ENCODE results near the gene PABPC1L.
"Not testable (repeated sequence)": the region's sequence is repeated elsewhere in the genome, so short reads cannot be mapped to it uniquely, and the experiment has no call there.

- TF ChIP-seq, protein P1, sequence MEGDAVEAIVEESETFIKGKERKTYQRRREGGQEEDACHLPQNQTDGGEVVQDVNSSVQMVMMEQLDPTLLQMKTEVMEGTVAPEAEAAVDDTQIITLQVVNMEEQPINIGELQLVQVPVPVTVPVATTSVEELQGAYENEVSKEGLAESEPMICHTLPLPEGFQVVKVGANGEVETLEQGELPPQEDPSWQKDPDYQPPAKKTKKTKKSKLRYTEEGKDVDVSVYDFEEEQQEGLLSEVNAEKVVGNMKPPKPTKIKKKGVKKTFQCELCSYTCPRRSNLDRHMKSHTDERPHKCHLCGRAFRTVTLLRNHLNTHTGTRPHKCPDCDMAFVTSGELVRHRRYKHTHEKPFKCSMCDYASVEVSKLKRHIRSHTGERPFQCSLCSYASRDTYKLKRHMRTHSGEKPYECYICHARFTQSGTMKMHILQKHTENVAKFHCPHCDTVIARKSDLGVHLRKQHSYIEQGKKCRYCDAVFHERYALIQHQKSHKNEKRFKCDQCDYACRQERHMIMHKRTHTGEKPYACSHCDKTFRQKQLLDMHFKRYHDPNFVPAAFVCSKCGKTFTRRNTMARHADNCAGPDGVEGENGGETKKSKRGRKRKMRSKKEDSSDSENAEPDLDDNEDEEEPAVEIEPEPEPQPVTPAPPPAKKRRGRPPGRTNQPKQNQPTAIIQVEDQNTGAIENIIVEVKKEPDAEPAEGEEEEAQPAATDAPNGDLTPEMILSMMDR (IDR thresholded peaks at IDR 0.05; ENCODE audit: low read length), result not testable (repeated sequence)
- not testable (repeated sequence) for TF ChIP-seq EZH2phosphoT487 (IDR thresholded peaks at IDR 0.05; ENCODE audit: low read length)
These were observed 45.4 kb upstream of the PABPC1L start for GRCh38 chr20:44864493-44864892.

Data from MM.1S (cell line).